GM12873 (cell line): ENCODE measurements around the gene PSMA4.

Experiments
- TF ChIP-seq, protein P1 (sequence below): IDR thresholded peaks from 2 replicates; pipeline ENCODE4 v1.5.1; 2012; ENCODE audit warnings: low read depth, mild to moderate bottlenecking, moderate library complexity, low read length, control low read depth; ENCODE audit not compliant: insufficient read depth; ENCODE audit errors: missing control alignments

Gene PSMA4

DNA sequence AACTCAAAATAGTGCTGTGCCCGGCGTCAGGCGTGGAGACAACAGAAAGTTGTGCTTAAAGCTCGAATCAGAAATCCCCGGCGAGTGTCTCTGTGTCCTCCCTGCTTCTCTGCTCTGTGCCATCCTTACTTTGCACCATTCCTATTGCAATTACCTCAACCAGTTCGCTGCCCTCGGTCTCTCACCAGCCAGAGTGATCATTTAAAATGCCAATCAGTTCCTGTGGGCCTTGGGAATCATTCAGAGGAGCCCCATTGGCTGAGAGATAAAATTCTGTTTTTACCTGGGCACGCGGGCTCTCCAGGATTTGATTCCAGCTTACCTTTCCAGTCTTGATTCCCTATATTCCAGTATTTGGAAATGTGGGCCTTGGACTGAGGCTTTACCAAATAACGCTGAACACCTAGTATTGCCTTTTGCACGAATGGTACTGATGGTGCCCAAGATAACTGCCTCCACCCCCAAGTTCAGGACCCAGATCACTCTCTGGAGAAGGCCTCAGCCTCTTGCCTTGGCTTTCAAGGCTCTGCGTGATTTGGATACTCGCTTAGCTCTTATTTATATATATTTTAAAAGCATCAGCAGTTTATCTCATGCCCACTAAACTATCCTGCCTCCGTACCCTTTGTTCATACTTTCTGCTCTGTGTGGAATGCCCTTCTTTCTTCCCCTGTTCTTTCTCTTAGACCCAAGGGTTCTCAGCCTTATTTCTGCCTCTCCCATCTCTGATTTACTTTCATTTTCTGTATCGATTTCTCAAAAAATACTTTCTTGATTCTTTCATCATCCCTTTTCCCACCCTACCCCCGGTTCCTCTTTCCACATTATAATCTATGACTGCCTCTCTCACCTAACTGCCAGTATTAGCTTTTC, 863 bp downstream of the PSMA4 start:
- TF ChIP-seq, protein P1, sequence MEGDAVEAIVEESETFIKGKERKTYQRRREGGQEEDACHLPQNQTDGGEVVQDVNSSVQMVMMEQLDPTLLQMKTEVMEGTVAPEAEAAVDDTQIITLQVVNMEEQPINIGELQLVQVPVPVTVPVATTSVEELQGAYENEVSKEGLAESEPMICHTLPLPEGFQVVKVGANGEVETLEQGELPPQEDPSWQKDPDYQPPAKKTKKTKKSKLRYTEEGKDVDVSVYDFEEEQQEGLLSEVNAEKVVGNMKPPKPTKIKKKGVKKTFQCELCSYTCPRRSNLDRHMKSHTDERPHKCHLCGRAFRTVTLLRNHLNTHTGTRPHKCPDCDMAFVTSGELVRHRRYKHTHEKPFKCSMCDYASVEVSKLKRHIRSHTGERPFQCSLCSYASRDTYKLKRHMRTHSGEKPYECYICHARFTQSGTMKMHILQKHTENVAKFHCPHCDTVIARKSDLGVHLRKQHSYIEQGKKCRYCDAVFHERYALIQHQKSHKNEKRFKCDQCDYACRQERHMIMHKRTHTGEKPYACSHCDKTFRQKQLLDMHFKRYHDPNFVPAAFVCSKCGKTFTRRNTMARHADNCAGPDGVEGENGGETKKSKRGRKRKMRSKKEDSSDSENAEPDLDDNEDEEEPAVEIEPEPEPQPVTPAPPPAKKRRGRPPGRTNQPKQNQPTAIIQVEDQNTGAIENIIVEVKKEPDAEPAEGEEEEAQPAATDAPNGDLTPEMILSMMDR, result no peak

DNA sequence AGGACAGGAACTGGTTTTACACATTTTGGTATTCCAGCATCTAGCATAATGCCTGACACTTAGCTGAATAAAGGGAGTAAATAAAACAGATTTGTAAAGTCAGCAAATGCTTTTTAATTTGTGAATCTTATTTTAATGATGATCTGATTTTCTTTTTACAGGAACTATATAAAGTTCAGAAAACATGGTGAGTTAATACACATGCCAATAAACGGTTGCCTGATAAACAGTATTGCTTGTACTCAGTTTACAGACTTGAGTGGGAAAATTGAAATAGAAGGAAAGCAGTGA, 1.4 kb downstream of the PSMA4 start:
- TF ChIP-seq, protein P1, result no peak

DNA sequence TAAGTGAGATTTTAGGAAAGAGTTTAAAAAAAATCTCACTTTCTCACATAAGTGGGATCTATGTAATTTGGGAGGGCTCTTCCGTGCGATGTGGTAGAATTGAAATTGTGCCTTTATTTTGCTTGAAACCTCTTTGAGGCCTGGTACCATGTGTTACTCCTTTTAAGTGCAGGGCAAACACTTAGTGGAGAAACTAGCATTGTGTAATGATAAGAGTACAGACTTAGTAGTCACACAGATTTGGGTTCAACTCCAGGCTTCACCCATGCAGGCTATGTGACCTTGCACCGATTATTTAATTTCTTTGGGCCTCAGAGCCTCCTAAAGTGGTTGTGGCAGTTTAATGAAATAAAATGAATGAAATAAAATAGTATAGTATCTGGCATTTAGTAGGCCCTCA, 2.4 kb downstream of the PSMA4 start:
- TF ChIP-seq, protein P1, result no peak

DNA sequence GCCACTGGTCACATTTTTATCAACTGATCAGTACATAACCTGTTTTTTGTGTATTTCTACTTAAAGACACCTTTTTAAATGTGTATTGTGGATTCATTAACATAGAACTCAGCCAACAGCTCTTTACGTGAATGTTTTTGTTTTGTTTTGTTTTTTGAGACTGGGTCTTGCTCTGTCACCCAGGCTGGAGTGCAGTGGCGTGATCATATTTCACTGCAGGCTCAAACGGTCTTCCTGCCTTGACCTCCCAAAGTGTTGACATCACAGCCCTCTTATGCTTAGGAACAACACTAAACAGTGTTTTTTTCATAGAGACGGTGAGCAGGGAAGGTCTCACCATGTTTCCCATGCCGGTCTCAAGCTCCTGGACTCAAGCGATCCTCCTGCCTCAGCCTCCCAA, 9.9 kb downstream of the PSMA4 start:
- TF ChIP-seq, protein P1, result no peak

DNA sequence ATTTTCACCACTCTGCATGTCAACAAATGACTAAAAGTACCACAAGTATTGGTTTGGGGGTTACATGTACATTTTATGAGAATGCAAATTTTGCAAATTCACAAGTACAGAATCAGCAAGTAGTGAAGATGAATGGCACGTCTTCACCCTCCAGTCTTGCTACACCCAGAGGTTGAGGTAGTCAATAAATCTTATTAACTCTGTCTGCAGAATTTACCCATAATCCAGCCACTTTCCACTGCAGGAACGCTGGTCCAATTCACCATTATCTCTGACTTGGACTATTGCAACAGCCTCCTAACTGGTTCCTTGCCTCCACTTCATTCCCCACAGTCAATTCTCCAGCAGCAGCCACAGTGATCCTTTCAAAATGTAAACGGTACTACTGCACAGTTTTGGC, 10.6 kb downstream of the PSMA4 start:
- TF ChIP-seq, protein P1, result no peak

DNA sequence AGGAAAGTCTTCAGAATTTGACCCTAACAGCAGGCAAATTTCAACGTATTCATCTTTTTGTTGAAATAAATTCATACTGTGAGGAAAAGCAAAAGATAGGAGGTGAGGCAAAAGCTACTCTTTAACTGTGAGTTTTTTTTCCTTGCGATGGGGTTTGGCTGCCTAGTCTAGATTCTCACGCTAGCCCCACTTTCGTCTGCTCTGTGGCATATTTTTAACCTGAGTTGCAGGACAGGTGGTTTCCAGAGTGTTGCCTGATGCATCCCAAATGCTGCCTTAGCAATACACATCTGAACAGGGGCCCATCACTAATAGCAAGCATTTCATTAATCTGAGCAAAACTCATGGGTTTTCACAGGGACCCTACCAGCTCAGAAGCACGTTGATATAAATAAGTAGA, 11.7 kb downstream of the PSMA4 start:
- TF ChIP-seq, protein P1, result no peak

DNA sequence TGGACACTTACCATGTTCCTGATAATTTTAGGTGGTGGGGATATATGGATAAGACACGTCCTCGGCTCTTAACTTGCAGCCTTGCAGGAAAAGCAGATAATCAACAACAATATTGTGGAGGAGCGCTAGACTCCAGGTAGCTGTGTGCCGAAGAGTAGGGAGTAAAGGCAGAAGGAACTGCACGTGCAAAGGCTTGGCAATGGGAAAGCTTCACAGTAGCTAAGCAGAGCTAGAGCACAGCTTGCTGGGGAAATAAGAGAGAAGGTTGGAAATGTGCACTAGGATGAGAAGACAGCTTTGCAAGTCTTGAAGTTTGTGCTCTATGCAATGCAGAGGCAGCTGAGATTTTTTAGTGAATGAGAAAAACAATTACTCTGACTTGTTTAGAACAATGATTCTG, 12.4 kb downstream of the PSMA4 start:
- TF ChIP-seq, protein P1, result no peak
